SK-N-SH (cell line): ENCODE measurements around the gene C11orf58. TPM values are rescaled to one million over a fixed set of nuclear protein-coding genes. Genes with fewer than 3 reads are reported as not detected.

Experiments used
- CTCF ChIA-PET: fragments of 300-600, 350-600 bp; formaldehyde crosslinking; extraction: SDS; loops from one replicate; lab custom pipeline; 2021; lab: Yijun Ruan, JAX
- POLR2A ChIA-PET: fragments of 350-600 bp; sonication (Branson Sonifier 250); formaldehyde crosslinking; extraction: SDS; loops from one replicate; lab custom pipeline; 2020; ENCODE audit warnings: antibody characterized with exemption, inconsistent platforms; lab: Yijun Ruan, JAX
- DNase-seq: peaks from one replicate; pipeline ENCODE4 v3.0.0; 2012
- H2AFZ ChIP-seq: fragments of 200-600 bp; sonication (generic); 2 replicates; pipeline ENCODE4 v1.8.1; 2016; ENCODE audit warnings: antibody characterized with exemption, mild to moderate bottlenecking, low read depth
- H3F3A ChIP-seq: fragments of 200-600 bp; sonication (generic); replicated peaks from 2 replicates; pipeline ENCODE3; 2016; ENCODE audit warnings: antibody characterized with exemption, mild to moderate bottlenecking; ENCODE audit not compliant: insufficient read depth
- H3K27ac ChIP-seq, 2 experiments: fragments of 200-500 bp in 1 of 2; fragments of 200-600 bp in 1 of 2; sonication (Bioruptor generic) in 1 of 2; sonication (generic), shearing (Covaris generic) in 1 of 2; 2 replicates each; pipeline versions ENCODE4 v1.5.1 to v1.6.1; 2014 to 2016; ENCODE audit warnings: low read depth in 2 of 2, inconsistent platforms in 1 of 2, low read length in 1 of 2, mild to moderate bottlenecking in 1 of 2, mixed read lengths in 1 of 2
- H3K27me3 ChIP-seq: fragments of 200-600 bp; sonication (generic), shearing (Covaris generic); 2 replicates; pipeline ENCODE4 v1.6.1; 2016; ENCODE audit warnings: mixed run types; ENCODE audit not compliant: insufficient read depth
- H3K36me3 ChIP-seq, 2 experiments: fragments of 200-500 bp in 1 of 2; fragments of 200-600 bp in 1 of 2; sonication (Bioruptor generic) in 1 of 2; sonication (generic) in 1 of 2; replicated peaks in 1 of 2; 2 replicates each; pipeline versions ENCODE3 to v1.5.1; 2014 to 2016; ENCODE audit warnings: low read length in 1 of 2, mild to moderate bottlenecking in 1 of 2; ENCODE audit not compliant: insufficient read depth in 2 of 2, control insufficient read depth in 1 of 2
- H3K4me1 ChIP-seq, 2 experiments: fragments of 200-500 bp in 1 of 2; fragments of 200-600 bp in 1 of 2; sonication (Bioruptor generic) in 1 of 2; sonication (generic), shearing (Covaris generic) in 1 of 2; 2 replicates each; pipeline versions ENCODE4 v1.5.1 to v1.6.1; 2014 to 2016; ENCODE audit warnings: low read depth in 1 of 2, low read length in 1 of 2, mixed run types in 1 of 2; ENCODE audit not compliant: insufficient read depth in 2 of 2, control insufficient read depth in 1 of 2
- H3K4me2 ChIP-seq: fragments of 200-600 bp; sonication (generic), shearing (Covaris generic); 2 replicates; pipeline ENCODE4 v1.6.1; 2017; ENCODE audit warnings: mixed run types
- H3K4me3 ChIP-seq, 2 experiments: fragments of 200-500 bp in 1 of 2; fragments of 200-600 bp in 1 of 2; sonication (Bioruptor generic) in 1 of 2; sonication (generic), shearing (Covaris generic) in 1 of 2; 2 replicates each; pipeline versions ENCODE4 v1.5.1 to v1.8.1; 2014 to 2016; ENCODE audit warnings: low read depth in 2 of 2, inconsistent platforms in 1 of 2, low read length in 1 of 2, mild to moderate bottlenecking in 1 of 2, mixed read lengths in 1 of 2, moderate library complexity in 1 of 2
- H3K79me2 ChIP-seq: fragments of 200-600 bp; sonication (generic); 2 replicates; pipeline ENCODE4 v1.8.1; 2017; ENCODE audit warnings: mild to moderate bottlenecking; ENCODE audit not compliant: insufficient read depth
- H3K9ac ChIP-seq: fragments of 200-600 bp; sonication (generic); 2 replicates; pipeline ENCODE4 v1.6.1; 2017; ENCODE audit warnings: mixed run types
- H3K9me2 ChIP-seq: fragments of 200-600 bp; sonication (generic); 2 replicates; pipeline ENCODE4 v1.6.1; 2017; ENCODE audit warnings: mixed run types
- H3K9me3 ChIP-seq: fragments of 200-600 bp; sonication (generic); 2 replicates; pipeline ENCODE4 v1.6.1; 2017; ENCODE audit warnings: mixed run types, mild to moderate bottlenecking, moderate library complexity
- H4K20me1 ChIP-seq: fragments of 200-600 bp; sonication (generic); 2 replicates; pipeline ENCODE4 v1.6.1; 2017; ENCODE audit warnings: mild to moderate bottlenecking, mixed run types; ENCODE audit not compliant: insufficient read depth
- CHD2 ChIP-seq: fragments of 150-350 bp; IDR thresholded peaks from 2 replicates; pipeline ENCODE4 v1.6.1; 2018; ENCODE audit warnings: low read length; ENCODE audit not compliant: partially characterized antibody
- EZH2phosphoT487 ChIP-seq: fragments of 200-600 bp; sonication (generic); IDR thresholded peaks from 2 replicates; pipeline ENCODE4 v1.6.1; 2017; ENCODE audit warnings: low read depth, mixed run types, mild to moderate bottlenecking, antibody characterized with exemption, moderate library complexity, borderline replicate concordance
- FOSL2 ChIP-seq: IDR thresholded peaks from 2 replicates; pipeline ENCODE4 v1.4.0; 2012; ENCODE audit warnings: low read depth, mild to moderate bottlenecking, moderate library complexity, borderline replicate concordance
- FOXJ3 ChIP-seq: sonication (generic); formaldehyde crosslinking; IDR thresholded peaks from 2 replicates; pipeline ENCODE4 v1.5.1; 2020; ENCODE audit warnings: mild to moderate bottlenecking, missing genetic modification reagents
- GABPA ChIP-seq: IDR thresholded peaks from 2 replicates; pipeline ENCODE4 v1.4.0; 2012; ENCODE audit warnings: low read depth, mild to moderate bottlenecking
- JUND ChIP-seq: IDR thresholded peaks from 2 replicates; pipeline ENCODE4 v1.4.0; 2012
- MEF2A ChIP-seq: IDR thresholded peaks from 2 replicates; pipeline ENCODE4 v1.4.0; 2012; ENCODE audit warnings: low read depth, borderline replicate concordance
- NRF1 ChIP-seq: IDR thresholded peaks from 2 replicates; pipeline ENCODE4 v1.6.1; 2012; ENCODE audit warnings: low read depth, mild to moderate bottlenecking, low read length
- PBX3 ChIP-seq: IDR thresholded peaks from 2 replicates; pipeline ENCODE4; 2012
- POLR2AphosphoS5 ChIP-seq: IDR thresholded peaks from 2 replicates; pipeline ENCODE4 v1.6.1; 2012; ENCODE audit warnings: low read depth, low read length
- RAD21 ChIP-seq: IDR thresholded peaks from 2 replicates; pipeline ENCODE4 v1.6.1; 2012; ENCODE audit warnings: mild to moderate bottlenecking, low read length
- RCOR1 ChIP-seq: fragments of 150-350 bp; IDR thresholded peaks from 2 replicates; pipeline ENCODE4 v1.6.1; 2017; ENCODE audit warnings: antibody characterized with exemption, low read length
- REST ChIP-seq: IDR thresholded peaks from 2 replicates; pipeline ENCODE4 v1.6.1; 2012; ENCODE audit warnings: mild to moderate bottlenecking, low read depth, low read length, moderate library complexity
- RFX5 ChIP-seq: IDR thresholded peaks from 2 replicates; pipeline ENCODE4 v1.6.1; 2012; ENCODE audit warnings: mild to moderate bottlenecking, improper control_type of control experiment, low read length
- TCF12 ChIP-seq: IDR thresholded peaks from 2 replicates; pipeline ENCODE4 v1.4.0; 2012
- USF2 ChIP-seq: fragments of 150-350 bp; IDR thresholded peaks from 2 replicates; pipeline ENCODE4 v1.6.1; 2017; ENCODE audit warnings: antibody characterized with exemption, low read length, low read depth, borderline replicate concordance
- YY1 ChIP-seq: IDR thresholded peaks from 2 replicates; pipeline ENCODE4 v1.4.0; 2012; ENCODE audit warnings: low read depth, mild to moderate bottlenecking
- WGBS: methylation state at CpG from one replicate; pipeline ENCODE4 v1.1.6; 2017; ENCODE audit warnings: low lambda C conversion rate; 5-methylcytosine and 5-hydroxymethylcytosine counted together
- polyA plus RNA-seq, 3 experiments: library from polyadenylated mRNA; depleted of rRNA; stranded (reverse); fragments of >200 nt; gene quantifications; 2 replicates each; pipeline ENCODE4 v1.2.3, GENCODE V29; 2012

Gene C11orf58
- polyA plus RNA-seq, 1 of the 3 experiments (the other 2 are of a cell fraction) = 150 TPM

- TF ChIP-seq RFX5 (no peak), POLR2AphosphoS5 (no peak), CHD2 (no peak), USF2 (no peak)
These were observed 50.6 kb downstream of the C11orf58 start (continued) for GRCh38 chr11:16789063-16789420.

GRCh38 chr11:16789560-16790485 lies 51.4 kb downstream of the C11orf58 start:
- no peak overlapping the region for H3K4me3 ChIP-seq
- peaks cover 0 to 10% of the 10 kb centered on the region in 2 experiments for H3K4me1 ChIP-seq
- no peaks in the 10 kb centered on the region for H3K9me2 ChIP-seq
- no peak overlapping the region for H3K9ac ChIP-seq
- ChIA-PET POLR2A (no interaction called here), CTCF (interaction anchor here (0.7 to 6.3 kb wide), 10 partner anchors 7 to 274 kb away, joined by 3 to 46 read pairs (median 4); partner anchors contain the start of gene C11orf58)
- 96% methylated on average over 9 of the region's 10 CpGs for WGBS
- no peaks in the 10 kb centered on the region for H3K79me2 ChIP-seq
- H4K20me1 ChIP-seq = no peaks in the 10 kb centered on the region
- no peak overlapping the region for H3K4me2 ChIP-seq
- no peak for DNase-seq
- H2AFZ ChIP-seq = no peak overlapping the region
- no peaks in the 10 kb centered on the region for H3K27me3 ChIP-seq
- H3K36me3 ChIP-seq = no peaks in the 10 kb centered on the region
- no peak overlapping the region for H3K27ac ChIP-seq
- H3F3A ChIP-seq = peaks cover 27% of the 10 kb centered on the region
- H3K9me3 ChIP-seq = no peaks in the 10 kb centered on the region
- TF ChIP-seq FOXJ3 (no peak), REST (no peak), RFX5 (no peak), EZH2phosphoT487 (no peak), JUND (no peak), PBX3 (no peak), FOSL2 (no peak), GABPA (no peak), YY1 (no peak), TCF12 (no peak), NRF1 (no peak), RAD21 (no peak), MEF2A (no peak), USF2 (no peak), RCOR1 (no peak)
- TF ChIP-seq, all 33 proteins: peak for 0
